GM19193 (cell line): ENCODE results near the gene SIRT3.
A peak's percentile ranks its signal among the peaks of the same experiment; 100 is the strongest.

Experiments
- POLR2A ChIP-seq: IDR thresholded peaks from 4 replicates; pipeline ENCODE4 v1.6.1; 2011; ENCODE audit not compliant: insufficient read depth, insufficient read length; ENCODE audit errors: extremely low read depth

The SIRT3 gene

DNA sequence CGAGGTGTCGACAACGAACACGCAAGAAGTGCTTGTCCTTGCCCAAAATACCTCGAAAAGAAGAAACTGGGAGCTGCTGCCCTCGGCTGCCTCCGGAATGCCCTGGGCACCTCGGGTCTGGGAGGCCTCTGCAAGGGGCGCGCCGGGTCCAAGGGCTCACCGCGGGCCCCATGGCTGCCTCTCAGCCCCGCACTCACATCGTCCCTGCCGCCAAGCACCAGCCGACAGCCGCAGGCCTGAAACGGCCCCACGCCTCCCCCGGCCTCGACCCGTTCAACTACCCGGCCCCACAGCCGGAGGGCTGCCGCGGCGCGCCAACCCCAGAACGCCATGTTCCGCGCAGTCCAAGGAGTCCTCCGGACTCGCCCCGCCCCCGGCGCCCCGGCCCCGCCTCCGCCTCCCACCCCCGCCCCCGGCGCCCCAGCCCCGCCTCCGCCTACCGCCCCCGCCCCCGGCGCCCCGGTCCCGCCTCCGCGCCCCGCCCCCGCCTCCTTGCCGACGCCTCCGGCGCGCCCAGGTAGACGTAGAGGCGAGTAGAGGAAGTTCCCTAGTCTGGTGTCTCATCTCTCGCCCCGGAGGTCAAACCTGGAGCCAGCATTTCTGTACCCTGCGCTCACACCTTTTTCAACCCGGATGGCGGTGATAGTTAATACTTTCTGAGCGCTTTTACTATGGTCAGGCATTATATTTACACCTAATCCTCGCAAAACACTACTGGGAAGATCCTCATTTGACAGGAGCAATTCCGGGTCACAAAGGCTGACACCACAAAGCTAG, at the start of gene SIRT3:
Gene SIRT3 (minus strand): TSS at position 346 of the 777 bp plus-strand sequence. CDS start 14 bp downstream, at position 332.
- TF ChIP-seq POLR2A: peak; percentile 76

- TF ChIP-seq POLR2A: no peak
Observed at GRCh38 chr11:285894-286220, 49.7 kb upstream of the SIRT3 start.

GRCh38 chr11:285021-285893, 49.1 kb upstream of the SIRT3 start:
- no peak for TF ChIP-seq POLR2A

DNA sequence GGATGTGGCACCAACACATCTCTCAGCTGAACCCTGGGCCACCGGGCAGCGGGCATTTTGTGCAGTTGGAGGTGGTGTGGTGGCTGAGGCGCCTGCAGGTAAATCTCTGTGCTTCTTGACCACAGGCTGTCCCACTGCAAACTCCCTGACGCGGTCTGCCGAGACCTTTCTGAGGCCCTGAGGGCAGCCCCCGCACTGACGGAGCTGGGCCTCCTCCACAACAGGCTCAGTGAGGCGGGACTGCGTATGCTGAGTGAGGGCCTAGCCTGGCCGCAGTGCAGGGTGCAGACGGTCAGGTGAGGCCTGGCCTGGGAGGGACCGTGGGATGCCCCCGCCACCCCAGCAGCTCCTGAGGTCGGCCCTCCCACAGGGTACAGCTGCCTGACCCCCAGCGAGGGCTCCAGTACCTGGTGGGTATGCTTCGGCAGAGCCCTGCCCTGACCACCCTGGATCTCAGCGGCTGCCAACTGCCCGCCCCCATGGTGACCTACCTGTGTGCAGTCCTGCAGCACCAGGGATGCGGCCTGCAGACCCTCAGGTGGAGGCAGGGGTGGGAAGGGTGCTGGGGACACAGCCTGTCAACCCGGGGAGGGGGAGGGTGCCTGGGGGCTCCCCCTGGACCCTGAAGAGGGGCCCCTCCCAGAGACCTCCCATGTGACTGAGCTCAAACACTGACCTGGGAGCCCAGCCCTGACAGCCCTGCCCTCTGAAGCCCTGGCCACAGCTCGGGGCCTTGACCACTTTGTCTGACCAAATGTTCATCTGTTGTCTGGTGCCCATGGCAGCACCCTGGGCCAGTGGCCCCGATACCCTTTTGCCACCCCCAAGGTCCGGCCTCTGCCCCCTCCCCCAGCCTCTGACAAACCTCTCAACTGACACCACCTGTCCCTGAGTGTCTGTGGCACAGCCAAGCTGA, 48.2 kb upstream of the SIRT3 start:
- TF ChIP-seq POLR2A: no peak

DNA sequence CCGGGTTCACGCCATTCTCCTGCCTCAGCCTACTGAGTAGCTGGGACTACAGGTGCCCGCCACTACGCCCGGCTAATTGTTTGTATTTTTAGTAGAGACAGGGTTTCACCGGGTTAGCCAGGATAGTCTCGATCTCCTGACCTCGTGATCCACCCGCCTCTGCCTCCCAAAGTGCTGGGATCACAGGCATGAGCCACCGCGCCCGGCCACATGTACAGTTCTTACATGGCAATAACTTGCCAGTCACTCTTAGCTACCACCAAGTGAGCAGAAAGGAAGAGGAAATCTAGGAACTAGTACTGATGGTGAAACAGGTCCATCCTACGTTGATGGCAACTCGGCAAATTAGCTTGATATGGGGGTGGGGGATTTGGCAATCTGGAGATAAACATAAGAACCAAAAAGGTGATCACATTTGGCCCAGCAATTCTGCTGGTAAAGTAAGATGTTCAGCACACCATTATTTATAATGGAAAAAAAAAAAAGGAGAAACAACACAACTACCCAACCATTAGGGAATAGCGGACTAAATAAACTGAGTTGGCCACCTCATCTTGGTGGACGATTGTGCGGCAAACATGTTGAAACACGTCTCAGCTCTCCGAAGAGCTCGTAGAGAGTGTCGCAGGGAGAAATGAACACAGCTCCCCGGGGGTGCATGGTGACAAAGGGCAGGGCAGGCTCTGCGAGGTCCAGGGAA, 47.4 kb upstream of the SIRT3 start:
- TF ChIP-seq POLR2A: no peak

DNA sequence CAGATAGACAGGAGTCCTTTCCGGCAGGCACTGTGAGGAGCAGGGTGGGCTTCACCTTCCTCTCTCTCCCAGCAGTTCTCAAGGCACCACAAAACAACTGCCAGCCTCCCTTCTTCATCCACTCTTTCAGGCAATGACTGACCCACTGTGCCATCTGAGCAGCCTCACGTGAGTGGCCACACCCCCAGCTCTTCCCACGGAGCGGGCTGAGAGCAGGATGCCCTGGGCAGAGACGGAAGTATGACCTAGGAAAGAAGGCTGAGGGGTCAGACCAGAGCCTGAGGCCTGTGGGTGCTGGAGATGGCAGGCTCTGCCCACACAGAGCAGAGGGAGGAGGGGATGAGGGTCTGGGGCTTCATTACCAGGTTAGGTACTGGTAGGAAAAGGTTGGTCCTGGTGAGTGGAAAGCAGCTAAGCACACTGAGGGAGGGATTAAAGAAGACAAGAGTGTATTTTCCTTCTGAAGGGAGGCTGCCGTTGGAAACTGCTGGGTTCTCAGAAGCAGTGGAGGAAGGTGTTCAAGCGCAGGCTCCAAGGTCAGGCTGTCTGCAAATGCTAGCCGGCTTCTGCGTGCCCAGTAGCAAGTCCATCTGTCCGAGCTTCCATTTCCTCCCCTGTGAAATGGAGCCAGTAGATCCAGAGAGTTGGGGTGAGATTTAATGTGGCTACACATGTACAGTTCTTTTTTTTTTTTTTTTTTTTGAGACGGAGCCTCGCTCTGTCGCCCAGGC, 46.7 kb upstream of the SIRT3 start:
- TF ChIP-seq POLR2A: no peak

GRCh38 chr11:282171-282570, 46.0 kb upstream of the SIRT3 start:
- TF ChIP-seq POLR2A: no peak

GRCh38 chr11:281486-282161, 45.5 kb upstream of the SIRT3 start:
- no peak for TF ChIP-seq POLR2A

GRCh38 chr11:280706-281485, 44.8 kb upstream of the SIRT3 start:
- no peak for TF ChIP-seq POLR2A

DNA sequence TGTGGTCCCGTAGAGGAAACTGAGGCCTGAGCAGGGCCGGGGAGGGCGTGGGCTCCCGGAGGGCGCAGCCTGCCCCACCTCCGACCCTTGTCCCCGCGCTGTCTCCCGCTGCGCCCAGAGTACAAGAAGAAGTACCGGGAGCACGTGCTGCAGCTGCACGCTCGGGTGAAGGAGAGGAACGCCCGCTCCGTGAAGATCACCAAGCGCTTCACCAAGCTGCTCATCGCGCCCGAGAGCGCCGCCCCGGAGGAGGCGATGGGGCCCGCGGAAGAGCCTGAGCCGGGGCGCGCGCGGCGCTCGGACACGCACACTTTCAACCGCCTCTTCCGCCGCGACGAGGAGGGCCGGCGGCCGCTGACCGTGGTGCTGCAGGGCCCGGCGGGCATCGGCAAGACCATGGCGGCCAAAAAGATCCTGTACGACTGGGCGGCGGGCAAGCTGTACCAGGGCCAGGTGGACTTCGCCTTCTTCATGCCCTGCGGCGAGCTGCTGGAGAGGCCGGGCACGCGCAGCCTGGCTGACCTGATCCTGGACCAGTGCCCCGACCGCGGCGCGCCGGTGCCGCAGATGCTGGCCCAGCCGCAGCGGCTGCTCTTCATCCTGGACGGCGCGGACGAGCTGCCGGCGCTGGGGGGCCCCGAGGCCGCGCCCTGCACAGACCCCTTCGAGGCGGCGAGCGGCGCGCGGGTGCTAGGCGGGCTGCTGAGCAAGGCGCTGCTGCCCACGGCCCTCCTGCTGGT, 44.0 kb upstream of the SIRT3 start:
- TF ChIP-seq POLR2A: no peak

- no peak for TF ChIP-seq POLR2A
Observed at GRCh38 chr11:279040-279965, 43.2 kb upstream of the SIRT3 start.
